ENCODE measurements around the gene MBD6.
A peak's percentile ranks its signal among the peaks of the same experiment; 100 is the strongest.

Gene MBD6

GRCh38 chr12:57522011-57522886, at the start of gene MBD6:
Gene MBD6, plus strand, starts transcription at chr12:57522824. Its CDS starts 1,480 bp downstream, at chr12:57524304.
- H3K4me3 ChIP-seq (ENCODE audit: low read length) = peak within 1 kb of the TSS; percentile 89
- TF ChIP-seq, protein P1, sequence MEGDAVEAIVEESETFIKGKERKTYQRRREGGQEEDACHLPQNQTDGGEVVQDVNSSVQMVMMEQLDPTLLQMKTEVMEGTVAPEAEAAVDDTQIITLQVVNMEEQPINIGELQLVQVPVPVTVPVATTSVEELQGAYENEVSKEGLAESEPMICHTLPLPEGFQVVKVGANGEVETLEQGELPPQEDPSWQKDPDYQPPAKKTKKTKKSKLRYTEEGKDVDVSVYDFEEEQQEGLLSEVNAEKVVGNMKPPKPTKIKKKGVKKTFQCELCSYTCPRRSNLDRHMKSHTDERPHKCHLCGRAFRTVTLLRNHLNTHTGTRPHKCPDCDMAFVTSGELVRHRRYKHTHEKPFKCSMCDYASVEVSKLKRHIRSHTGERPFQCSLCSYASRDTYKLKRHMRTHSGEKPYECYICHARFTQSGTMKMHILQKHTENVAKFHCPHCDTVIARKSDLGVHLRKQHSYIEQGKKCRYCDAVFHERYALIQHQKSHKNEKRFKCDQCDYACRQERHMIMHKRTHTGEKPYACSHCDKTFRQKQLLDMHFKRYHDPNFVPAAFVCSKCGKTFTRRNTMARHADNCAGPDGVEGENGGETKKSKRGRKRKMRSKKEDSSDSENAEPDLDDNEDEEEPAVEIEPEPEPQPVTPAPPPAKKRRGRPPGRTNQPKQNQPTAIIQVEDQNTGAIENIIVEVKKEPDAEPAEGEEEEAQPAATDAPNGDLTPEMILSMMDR (conservative IDR thresholded peaks at IDR 0.05; ENCODE audit: low read length) = no peak
- DNase-seq (ENCODE audit: low read depth) = peak; percentile 97

- no peak overlapping the region for H3K4me3 ChIP-seq (ENCODE audit: low read length)
- TF ChIP-seq, protein P1 (conservative IDR thresholded peaks at IDR 0.05; ENCODE audit: low read length) = no peak
- no peak for DNase-seq (ENCODE audit: low read depth)
Observed at GRCh38 chr12:57473392-57473791, 49.2 kb upstream of the MBD6 start.

DNA sequence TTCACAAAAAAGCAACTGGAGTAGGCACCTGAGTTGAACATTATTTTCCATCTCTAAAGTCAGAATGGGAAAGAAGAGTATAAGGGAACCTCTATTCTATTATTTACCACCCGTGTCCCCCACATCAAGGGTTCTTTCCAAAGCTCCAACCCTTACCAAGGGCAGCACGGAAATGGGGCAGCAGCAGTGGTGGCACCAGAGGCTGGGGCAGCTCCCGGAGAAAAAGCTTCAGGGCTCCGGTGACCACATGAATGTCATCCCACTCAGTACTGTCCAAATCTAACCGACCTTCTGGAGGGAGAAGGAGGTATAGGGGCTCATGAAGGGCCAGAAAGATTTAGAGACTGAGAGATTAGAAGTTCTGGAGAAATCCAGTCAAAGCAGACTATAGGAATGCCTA, 48.7 kb upstream of the MBD6 start:
- DNase-seq (ENCODE audit: low read depth) = no peak
- no peak overlapping the region for H3K4me3 ChIP-seq (ENCODE audit: low read length)
- TF ChIP-seq, protein P1 (conservative IDR thresholded peaks at IDR 0.05; ENCODE audit: low read length) = no peak

GRCh38 chr12:57474430-57474829, 48.2 kb upstream of the MBD6 start:
- no peak for DNase-seq (ENCODE audit: low read depth)
- H3K4me3 ChIP-seq (ENCODE audit: low read length) = no peak overlapping the region
- TF ChIP-seq, protein P1 (conservative IDR thresholded peaks at IDR 0.05; ENCODE audit: low read length) = no peak

GRCh38 chr12:57474862-57475261, 47.8 kb upstream of the MBD6 start:
- no peak for DNase-seq (ENCODE audit: low read depth)
- no peak overlapping the region for H3K4me3 ChIP-seq (ENCODE audit: low read length)
- TF ChIP-seq, protein P1 (conservative IDR thresholded peaks at IDR 0.05; ENCODE audit: low read length) = no peak

- H3K4me3 ChIP-seq (ENCODE audit: low read length) = peak overlapping the region; percentile 20
- peak; percentile 28 for DNase-seq (ENCODE audit: low read depth)
- TF ChIP-seq, protein P1 (conservative IDR thresholded peaks at IDR 0.05; ENCODE audit: low read length) = no peak
Observed at GRCh38 chr12:57475271-57476161, 47.1 kb upstream of the MBD6 start.
